Spinal cord (tissue), 10 donors: Measurements from ENCODE around the gene DNAH2. TPM values are rescaled to one million over a fixed set of nuclear protein-coding genes. Genes with fewer than 3 reads are reported as not detected.
A peak's percentile ranks its signal among the peaks of the same experiment; 100 is the strongest.

ENCODE experiments used
- DNase-seq, 6 donors: peaks; one replicate each; pipeline versions ENCODE4 v3.0.0 to v3.0.0-alpha.2; 2013 to 2015; ENCODE audit warnings: low spot score in 6 of 6, low read depth in 4 of 6
- H3K27ac ChIP-seq: one replicate; pipeline ENCODE4 v1.5.1; 2013; ENCODE audit warnings: low read depth, low read length, control low read depth
- H3K27me3 ChIP-seq: one replicate; pipeline ENCODE4 v1.6.1; 2013; ENCODE audit warnings: low read length; ENCODE audit not compliant: control insufficient read depth, insufficient read depth
- H3K36me3 ChIP-seq: one replicate; pipeline ENCODE4 v1.6.1; 2013; ENCODE audit warnings: low read length; ENCODE audit not compliant: control insufficient read depth, insufficient read depth
- H3K4me1 ChIP-seq: one replicate; pipeline ENCODE4 v1.6.1; 2013; ENCODE audit warnings: low read length; ENCODE audit not compliant: control insufficient read depth, insufficient read depth
- H3K4me3 ChIP-seq: one replicate; pipeline ENCODE4 v1.5.1; 2013; ENCODE audit warnings: low read depth, low read length, control low read depth
- H3K9me3 ChIP-seq: one replicate; pipeline ENCODE4 v1.6.1; 2013; ENCODE audit warnings: low read length; ENCODE audit not compliant: control insufficient read depth, insufficient read depth
- WGBS: methylation state at CpG from one replicate; pipeline ENCODE4 v1.1.5; 2013; ENCODE audit warnings: missing lambda C conversion rate; ENCODE audit not compliant: insufficient coverage; 5-methylcytosine and 5-hydroxymethylcytosine counted together
- polyA plus RNA-seq, 2 donors: library from polyadenylated mRNA; unstranded; fragments of 120-200 nt; gene quantifications; one replicate each; pipeline ENCODE4 v1.2.1, GENCODE V29; 2013; ENCODE audit not compliant: insufficient read length in 2 of 2
- total RNA-seq, 2 donors: library from RNA; depleted of rRNA in 1 of 2; stranded (reverse); fragments of 120-200 nt in 1 of 2; fragments of >200 nt in 1 of 2; gene quantifications; one replicate each; pipeline versions ENCODE4 v1.2.3 to v1.2.4, GENCODE V29; 2013 to 2014
- donor health status: healthy.

The DNAH2 gene
- total and polyA plus RNA-seq, 4 donors = 1.3 to 3.2 (median 2.9) TPM

DNA sequence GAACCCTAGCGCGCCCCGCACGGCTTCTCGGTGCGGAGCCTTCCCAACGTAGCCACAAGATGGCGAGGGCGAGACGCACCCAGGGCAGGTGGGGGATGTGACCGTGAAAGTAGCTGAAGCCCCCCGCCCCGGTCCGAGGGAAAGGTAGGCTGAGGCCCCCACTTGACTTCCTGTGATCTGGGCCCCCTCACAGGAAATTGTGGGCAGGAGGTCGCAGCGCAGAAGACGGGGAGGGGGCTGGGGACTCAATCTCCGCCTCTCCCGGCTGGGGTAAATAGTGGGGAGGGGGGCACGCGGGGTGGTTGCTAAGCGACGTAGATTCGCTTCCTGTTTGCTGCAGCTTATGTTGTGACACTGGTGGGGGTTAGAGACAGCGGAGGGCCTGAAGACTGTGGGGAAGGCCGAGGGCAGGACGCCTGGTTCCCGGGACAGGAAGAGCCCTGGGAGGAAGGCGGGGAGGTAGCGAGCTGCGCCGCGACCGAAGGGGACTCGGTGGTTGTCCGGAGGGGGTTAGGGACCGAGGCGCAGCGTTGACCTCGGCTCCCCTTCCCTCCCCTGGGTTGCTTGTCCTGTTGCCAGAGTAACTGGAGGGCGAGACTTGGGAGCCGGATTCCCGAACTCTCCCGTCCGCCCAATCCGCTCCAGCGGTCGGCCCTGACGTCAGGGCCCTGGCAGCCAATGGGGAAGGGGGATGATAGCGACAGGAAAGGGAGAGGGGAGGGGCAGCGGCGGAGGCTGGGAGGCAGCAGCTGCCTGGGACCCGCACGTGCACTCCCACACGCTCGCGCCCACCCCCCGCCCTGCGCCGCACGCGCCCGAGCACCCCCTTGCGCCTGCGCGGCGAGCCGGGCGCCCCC lies 117.6 kb downstream of the DNAH2 start:
- WGBS = 0% methylated on average over 68 of the region's 69 CpGs
- Histone ChIP-seq H3K27ac (peak overlapping the region; percentile 99), H3K27me3 (no peaks in the 10 kb centered on the region), H3K36me3 (no peaks in the 10 kb centered on the region), H3K4me1 (peaks cover 54% of the 10 kb centered on the region), H3K4me3 (peak overlapping the region; percentile 97), H3K9me3 (no peaks in the 10 kb centered on the region)
- DNase-seq = peak; percentile 97 to 100 (median 98)

DNA sequence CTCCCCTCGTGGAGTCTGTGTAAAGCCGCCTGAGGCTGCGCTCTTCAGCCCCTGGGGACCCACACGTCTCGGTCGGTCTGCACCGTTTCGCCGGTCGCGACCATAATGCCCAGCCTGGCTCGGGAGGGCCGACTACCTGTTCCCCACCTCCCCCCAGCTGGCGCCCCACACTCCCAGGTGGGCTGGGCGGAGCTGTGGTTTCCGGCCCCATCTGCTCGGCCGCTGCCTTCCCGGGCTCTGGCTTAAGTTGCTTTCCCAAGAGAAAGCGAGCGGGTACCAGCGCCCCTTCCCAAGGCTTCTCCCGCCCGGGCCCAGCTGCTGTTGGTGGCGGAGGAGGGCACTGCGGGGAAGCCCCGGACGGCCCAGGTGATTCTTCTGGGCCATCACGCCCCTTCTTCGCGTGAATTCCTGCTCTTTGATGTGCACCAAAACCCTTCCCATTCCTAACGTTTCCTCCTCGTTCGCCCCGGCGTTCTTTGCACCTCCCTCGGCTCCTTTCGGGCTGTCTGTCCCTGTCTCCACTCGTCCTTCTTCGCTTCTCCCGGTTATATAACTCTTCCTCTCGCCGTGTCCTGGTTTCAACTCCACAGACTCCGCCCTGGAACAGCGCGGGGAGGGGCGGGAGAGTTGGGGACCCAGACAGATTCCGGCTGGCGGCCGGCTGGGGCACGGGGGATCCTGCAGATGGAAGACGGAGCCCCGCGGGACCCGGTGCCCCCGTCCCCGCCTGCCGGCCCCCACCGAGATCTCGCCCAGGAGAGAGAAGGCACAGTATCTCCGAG lies 118.5 kb downstream of the DNAH2 start:
- under 1% methylated on average over 61 of the region's 61 CpGs for WGBS
- DNase-seq = peak in 3 of 6 donors; percentile 60 to 91 (median 86)
- Histone ChIP-seq H3K27ac (peak overlapping the region; percentile 99), H3K4me3 (peak overlapping the region; percentile 97), H3K9me3 (no peaks in the 10 kb centered on the region), H3K36me3 (no peaks in the 10 kb centered on the region), H3K27me3 (no peaks in the 10 kb centered on the region), H3K4me1 (peaks cover 56% of the 10 kb centered on the region)

DNA sequence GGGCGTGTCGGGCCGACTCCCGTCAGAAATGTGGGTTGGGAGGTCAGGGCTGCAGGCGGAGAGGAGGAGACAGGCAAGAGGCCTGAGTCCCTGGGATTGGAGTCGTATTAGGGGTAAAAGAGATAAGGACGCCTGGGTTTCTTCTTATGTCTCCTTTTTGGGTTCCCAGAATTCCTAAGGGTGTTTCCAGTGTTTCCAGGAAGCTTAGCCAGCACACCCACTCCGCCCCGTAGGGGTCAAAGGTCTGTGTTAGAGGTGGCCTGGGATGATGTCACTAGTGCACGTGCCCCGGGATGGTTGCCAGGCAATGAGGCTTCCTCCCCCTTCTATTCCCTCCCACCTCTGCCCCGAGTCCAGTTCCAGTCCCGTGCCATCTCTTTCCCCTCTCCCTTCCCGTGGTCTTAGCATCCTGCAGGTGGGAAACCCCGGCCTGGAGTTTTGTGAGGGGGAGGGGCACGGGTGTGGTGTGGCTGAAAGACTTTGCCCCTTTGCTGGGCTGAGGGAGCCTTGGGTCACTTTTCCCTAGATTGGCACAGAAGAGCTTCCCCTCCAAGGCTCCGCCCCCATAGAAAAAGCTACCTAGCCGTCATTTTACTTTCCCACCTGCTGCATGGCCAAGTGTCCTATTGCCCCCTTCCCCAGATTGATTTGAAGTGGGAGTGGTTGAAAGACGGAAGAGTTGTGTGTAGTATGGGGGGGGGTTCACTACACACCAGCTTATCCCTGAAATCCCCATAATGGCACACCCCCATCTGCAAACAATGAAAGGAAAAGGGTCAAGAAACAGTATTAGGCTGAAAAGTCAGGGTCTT lies 119.3 kb downstream of the DNAH2 start:
- Histone ChIP-seq H3K4me1 (peaks cover 61% of the 10 kb centered on the region), H3K36me3 (no peaks in the 10 kb centered on the region), H3K27me3 (no peaks in the 10 kb centered on the region), H3K9me3 (no peaks in the 10 kb centered on the region), H3K4me3 (peak overlapping the region; percentile 97), H3K27ac (peak overlapping the region; percentile 99)
- DNase-seq = peak in 5 of 6 donors; percentile 87 to 97 (median 91)
- 0% methylated on average over 7 of the region's 19 CpGs for WGBS

DNA sequence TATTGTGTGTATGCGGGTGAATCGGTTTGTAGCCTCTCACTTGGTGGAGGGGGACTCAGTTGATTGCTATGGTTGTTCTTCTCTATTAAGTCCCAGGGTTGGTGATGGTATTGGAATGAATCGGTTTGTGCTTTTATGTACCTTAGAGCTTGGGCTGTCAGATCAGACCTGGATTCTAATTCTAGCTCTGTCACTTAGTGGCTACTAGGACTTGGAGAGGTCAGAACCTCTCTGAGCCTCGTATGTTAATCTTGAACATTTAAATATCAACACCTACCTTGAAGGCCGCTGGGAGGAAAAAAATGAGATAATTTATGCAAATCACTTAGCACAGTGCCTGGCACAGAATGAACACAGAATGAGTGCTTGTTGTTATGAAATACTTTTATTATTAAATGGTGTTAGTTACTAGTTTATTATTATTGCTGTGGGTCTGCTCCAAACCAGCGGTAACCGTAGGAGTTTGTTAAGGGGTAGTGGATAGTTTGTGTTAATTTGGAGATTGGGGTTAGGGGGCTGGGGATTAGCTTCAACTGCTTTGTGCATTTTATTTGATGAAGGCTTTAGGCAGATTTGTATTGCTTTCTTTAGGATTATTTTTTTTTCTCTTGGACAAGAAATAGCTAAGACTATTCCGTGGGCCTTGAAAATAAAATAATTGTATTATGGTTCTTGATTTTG lies 120.0 kb downstream of the DNAH2 start:
- peak in 1 of 6 donors; percentile 33 for DNase-seq
- WGBS = 3% methylated on average over 4 of the region's 8 CpGs
- Histone ChIP-seq H3K4me1 (peaks cover 66% of the 10 kb centered on the region), H3K27me3 (no peaks in the 10 kb centered on the region), H3K27ac (peak overlapping the region; percentile 99), H3K9me3 (no peaks in the 10 kb centered on the region), H3K4me3 (peak overlapping the region; percentile 97), H3K36me3 (no peaks in the 10 kb centered on the region)

DNA sequence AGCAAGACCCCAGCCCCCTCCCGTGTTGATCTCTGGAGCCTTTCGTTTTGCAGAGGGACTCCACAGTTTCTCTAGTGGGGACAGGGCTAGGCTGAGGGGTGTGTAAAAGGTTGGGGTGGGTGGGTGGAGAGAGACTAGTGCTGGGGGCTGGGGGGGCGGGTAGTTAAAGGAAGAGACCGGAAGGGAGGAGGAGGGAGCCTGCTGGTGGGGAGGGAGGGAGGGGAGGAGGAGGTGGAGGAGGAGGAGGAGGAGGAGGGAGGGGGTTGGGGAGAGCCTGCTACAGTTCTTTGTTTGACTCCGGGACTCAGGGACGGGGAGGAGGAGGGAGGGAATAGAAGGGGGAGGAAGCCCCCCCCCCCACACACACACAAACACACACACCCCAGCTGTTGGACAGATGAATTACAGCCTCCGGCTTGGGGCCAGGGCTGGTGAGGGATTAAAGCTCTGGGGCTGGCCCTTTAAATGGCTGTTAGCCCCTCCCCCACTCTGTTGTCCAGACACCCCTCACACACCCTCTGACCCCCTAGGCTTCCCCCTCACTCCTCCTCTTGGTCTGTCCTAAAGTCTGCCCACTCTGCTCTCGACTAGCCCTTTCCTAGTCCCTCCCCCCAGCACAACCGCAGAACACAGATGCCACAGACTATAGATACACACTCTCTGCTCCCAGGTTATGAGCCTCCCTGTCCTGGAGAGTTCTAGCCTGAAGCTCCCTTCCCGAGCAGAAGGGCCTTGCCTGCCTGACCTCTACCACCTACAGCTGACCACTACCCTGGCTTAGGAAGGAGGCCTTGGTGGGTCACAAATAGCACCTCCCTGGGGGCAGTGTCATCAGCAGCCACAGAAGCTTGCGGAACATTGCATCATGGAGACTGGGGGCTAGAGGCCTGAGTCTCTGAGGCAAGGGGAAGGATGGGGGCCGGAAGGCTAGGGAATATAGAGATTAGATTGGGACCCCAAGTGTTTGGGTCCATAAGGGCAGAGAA lies 120.8 kb downstream of the DNAH2 start:
- WGBS = 22% methylated on average over 5 of the region's 12 CpGs
- peak in 3 of 6 donors; percentile 43 to 94 (median 90) for DNase-seq

DNA sequence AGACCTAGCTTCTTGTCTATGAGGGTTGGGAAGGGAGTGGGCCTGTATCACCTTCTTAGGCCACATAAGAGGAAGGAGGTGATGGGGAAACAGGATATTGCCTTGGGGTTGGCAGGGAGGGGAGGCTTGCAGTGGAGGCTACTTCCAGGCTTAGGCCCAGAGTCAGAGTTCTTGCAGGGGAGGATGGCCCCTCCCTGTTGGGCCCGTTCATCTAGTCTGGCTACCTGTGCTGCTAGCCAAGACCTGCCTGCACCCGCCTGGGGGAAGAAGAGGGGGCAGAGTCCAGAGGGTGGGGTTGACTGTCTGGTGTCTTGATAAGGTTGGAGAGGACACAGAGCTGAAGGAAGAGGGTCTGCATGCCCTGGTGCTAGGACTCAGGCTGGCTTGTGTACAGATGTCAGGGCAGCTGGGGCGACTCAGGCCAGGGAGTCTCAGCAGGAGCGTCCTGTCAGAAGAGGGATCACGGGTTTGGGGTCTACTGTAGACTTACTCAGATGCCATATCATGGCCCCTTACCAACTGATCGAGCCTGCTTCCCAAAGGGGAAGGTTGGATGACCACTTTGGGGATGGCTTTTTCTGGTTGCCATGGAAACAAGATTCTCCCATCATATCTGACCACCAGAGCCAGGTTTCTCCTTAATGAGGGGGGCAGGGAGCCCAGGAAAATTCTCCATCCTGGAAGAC lies 121.8 kb downstream of the DNAH2 start:
- Histone ChIP-seq H3K9me3 (no peaks in the 10 kb centered on the region), H3K4me3 (no peak overlapping the region), H3K27me3 (no peaks in the 10 kb centered on the region), H3K27ac (peak overlapping the region; percentile 36), H3K36me3 (peaks cover 5% of the 10 kb centered on the region), H3K4me1 (peaks cover 69% of the 10 kb centered on the region)
- WGBS = 61% methylated on average over 4 of the region's 6 CpGs
- no peak for DNase-seq

More for the DNA sequence above, 120.8 kb downstream of the DNAH2 start:
- Histone ChIP-seq H3K27me3 (no peaks in the 10 kb centered on the region), H3K9me3 (no peaks in the 10 kb centered on the region), H3K36me3 (peaks cover under 1% of the 10 kb centered on the region), H3K27ac (peak overlapping the region; percentile 79), H3K4me1 (peaks cover 69% of the 10 kb centered on the region), H3K4me3 (peak overlapping the region; percentile 36)

DNA sequence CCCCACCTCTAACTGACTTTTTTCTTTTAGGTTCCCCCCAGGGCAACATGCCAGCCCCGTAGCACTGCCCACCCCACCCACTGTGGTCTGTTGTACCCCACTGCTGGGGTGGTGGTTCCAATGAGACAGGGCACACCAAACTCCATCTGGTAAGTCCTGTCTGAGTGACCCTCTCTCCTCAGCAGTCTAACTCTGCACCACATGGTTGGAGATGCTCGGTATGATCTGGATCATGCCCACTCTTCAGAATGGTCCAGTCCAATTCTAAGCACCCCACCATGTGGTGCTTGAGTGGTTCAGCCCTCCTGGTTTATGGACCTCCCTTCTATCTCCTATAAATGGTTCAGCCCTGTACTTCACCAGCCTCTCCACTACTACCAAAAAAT lies 122.3 kb downstream of the DNAH2 start:
- Histone ChIP-seq H3K4me3 (peak overlapping the region; percentile 3), H3K4me1 (peaks cover 68% of the 10 kb centered on the region), H3K27me3 (no peaks in the 10 kb centered on the region), H3K36me3 (peaks cover 6% of the 10 kb centered on the region), H3K9me3 (no peaks in the 10 kb centered on the region), H3K27ac (no peak overlapping the region)
- WGBS = 11% methylated on average over 2 of the region's 2 CpGs
- DNase-seq = peak in 2 of 6 donors; percentile 73 to 87

DNA sequence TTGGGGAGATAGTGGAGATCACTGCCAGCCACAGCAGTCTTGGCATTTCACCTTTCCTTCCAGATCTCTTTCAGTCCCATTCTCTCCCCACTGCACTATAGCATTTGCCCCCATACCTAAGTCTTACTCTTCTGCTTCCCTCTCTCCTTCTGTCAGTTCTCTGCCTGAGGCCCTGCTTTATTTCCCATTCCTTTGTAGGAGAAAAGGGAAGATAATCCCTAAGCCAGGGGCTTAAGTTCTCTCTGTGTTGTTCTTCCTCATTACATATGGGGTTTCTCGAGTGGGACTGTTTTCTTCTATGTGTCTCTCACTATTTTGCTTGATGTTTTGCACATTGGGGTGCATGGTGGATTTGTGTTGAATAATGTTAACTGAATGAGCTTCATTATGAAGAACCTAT lies 122.9 kb downstream of the DNAH2 start:
- 50% methylated on average over 1 of the region's 1 CpG for whole genome bisulfite sequencing
- Histone ChIP-seq H3K27ac (peak overlapping the region; percentile 98), H3K27me3 (no peaks in the 10 kb centered on the region), H3K4me1 (peaks cover 72% of the 10 kb centered on the region), H3K36me3 (peaks cover 12% of the 10 kb centered on the region), H3K9me3 (no peaks in the 10 kb centered on the region), H3K4me3 (peak overlapping the region; percentile 3)
- no peak for DNase-seq
